GM12801 (cell line): ENCODE results near the gene CHD9NB.

ENCODE experiments used
- CTCF ChIP-seq: IDR thresholded peaks from one replicate; pipeline ENCODE4 v1.5.1; 2011; ENCODE audit warnings: control low read depth; ENCODE audit not compliant: insufficient read length; ENCODE audit errors: extremely low read depth

The CHD9NB gene

GRCh38 chr16:53041320-53042051 is 11.2 kb downstream of the CHD9NB start:
- no peak for TF ChIP-seq CTCF

DNA sequence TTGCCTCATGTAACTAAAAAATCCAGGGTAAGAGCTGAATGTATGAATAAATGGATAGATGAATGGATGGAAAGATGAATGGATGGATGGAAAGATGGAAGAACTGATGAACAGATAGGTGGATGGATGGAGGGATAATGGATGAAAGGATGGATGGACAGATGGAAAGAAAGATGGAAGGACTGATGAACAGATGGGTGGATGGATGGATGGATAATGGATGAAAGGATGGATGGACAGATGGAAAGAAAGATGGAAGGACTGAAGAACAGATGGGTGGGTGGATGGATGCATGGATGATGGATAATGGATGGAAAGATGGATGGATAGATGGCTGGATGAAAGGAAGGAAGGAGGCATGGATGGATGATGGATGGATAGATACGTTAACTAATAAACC is 11.9 kb downstream of the CHD9NB start:
- TF ChIP-seq CTCF: no peak

- no peak for TF ChIP-seq CTCF
These were observed 16.6 kb downstream of the CHD9NB start for GRCh38 chr16:53036066-53036465.

GRCh38 chr16:53035176-53035942 is 17.3 kb downstream of the CHD9NB start:
- no peak for TF ChIP-seq CTCF

DNA sequence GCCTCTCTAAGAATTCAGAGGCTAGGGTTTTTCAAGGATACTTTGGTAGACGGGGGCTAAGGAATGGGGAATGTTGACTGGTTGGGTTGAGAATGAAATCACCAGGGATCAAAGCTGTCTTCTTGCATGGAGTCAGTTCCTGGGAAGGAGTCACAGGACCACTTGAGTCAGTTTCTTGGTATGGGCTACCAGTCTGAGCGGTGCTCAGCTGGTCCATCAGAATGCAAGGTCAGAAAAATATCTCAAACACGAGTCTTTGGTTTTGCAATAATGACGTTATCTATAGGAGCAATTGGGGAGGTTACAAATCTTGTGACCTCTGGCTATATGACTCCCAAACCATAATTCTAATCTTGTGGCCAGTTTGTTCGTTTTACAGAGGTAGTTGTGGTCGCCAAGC is 18.4 kb downstream of the CHD9NB start:
- no peak for TF ChIP-seq CTCF

DNA sequence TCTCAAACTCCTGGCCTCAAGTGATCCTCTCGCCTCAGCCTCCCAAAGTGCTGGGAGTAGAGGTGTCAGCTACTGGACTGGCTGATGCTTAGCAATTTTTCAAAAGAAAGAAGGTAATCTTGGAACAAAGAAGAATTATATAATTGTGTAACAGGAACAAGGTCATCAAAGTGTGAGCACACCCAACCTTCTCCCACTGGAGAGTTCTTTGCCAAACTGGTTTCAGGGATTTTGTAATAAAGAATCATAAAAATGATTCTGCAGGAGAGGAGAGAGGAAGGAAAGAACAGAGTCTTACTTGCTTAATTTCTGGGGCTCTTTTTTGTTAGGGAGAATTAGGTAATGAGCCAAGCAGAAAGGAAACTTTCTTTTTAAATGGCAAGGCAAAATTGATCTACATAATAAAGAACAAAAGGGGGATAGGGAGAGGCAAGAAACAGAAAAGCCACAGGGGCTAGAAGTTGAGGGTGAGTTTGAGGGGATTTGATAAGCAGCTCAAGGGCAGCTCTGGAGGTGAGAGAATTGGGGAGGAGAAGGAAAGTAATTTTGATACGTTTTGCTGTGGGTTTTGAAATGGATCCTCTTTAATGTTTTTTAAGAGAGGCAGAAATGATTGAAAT is 21.3 kb downstream of the CHD9NB start:
- no peak for TF ChIP-seq CTCF

DNA sequence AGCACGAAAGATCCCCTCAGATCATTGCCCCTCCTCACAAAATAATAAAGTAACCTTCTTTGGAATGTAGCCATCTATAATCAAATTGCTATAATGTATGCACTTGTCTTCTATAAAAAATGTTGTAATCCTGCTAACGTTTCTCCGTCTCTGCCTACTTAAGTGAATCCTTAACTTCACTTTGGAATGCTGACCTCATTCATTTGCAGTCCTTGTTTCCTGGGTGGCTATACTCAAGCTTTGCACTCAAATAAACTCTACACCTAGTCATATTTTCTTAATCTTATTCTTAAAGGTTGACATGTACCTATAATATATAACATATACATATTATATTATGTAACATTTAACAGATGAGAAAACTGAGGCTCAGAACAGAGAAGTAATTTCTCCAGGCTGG is 22.7 kb downstream of the CHD9NB start:
- TF ChIP-seq CTCF: no peak
